Inferior parietal cortex (tissue), 1 donor: ENCODE measurements around the gene RASL10B.

Experiments
- DNase-seq: peaks from one replicate; pipeline ENCODE4 v3.0.0-alpha.2; 2016; ENCODE audit errors: extremely low spot score

Gene RASL10B

DNA sequence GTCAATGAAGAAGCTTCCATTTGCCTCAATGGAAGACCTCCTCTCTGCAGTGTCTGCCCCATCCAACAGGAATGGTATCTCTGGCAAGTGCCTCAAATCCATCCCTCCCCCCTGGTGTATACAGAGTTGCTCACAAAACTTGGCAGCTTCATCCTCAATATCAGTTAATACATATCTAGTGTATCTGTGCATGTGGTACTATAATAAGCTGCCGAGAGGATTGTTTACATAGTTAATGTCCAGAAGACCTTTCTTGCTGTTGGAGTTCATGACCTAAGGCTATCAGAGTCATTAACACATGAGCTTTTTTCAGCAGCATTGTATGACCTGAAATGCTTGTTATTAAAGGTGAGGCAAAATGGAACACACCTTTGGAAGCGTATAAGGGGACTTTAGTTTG, 14.0 kb upstream of the RASL10B start:
- DNase-seq, result no peak

DNA sequence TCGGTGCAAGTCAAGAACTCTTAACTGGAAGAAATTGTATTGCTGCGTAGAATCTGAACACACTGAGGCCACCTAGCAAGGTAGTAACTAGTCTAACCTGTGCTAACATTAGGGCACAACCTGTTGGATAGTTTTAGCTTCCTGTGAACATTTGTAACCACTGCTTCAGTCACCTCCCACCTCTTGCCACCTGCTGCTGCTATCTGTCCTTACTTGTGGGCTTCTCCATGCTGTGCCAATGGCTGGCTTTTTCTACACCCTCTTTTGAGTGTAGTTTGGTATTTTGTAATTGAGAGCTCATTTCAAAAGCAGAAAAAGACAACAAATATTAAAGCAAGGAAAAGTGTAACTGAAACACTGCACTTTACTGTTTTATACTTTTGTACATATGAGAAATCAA, 7.7 kb upstream of the RASL10B start:
- DNase-seq, result no peak

GRCh38 chr17:35725058-35725457, 6.4 kb upstream of the RASL10B start:
- DNase-seq, result no peak

DNA sequence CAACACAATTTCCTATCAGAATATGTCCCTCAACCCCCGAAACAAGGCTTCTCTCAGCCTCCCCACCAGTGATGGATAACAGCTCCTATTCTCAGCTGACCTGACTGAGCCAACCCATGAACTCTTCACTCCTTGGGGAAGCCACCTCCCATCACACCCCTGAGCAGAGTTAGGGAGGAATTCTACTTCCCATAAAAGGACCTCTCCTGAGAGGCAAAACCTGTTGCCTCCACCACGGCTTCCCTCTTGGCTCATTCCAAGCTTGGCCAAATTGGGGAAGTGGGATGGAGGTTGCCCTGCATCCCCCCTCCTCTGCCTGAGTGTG, 5.7 kb upstream of the RASL10B start:
- no peak for DNase-seq

DNA sequence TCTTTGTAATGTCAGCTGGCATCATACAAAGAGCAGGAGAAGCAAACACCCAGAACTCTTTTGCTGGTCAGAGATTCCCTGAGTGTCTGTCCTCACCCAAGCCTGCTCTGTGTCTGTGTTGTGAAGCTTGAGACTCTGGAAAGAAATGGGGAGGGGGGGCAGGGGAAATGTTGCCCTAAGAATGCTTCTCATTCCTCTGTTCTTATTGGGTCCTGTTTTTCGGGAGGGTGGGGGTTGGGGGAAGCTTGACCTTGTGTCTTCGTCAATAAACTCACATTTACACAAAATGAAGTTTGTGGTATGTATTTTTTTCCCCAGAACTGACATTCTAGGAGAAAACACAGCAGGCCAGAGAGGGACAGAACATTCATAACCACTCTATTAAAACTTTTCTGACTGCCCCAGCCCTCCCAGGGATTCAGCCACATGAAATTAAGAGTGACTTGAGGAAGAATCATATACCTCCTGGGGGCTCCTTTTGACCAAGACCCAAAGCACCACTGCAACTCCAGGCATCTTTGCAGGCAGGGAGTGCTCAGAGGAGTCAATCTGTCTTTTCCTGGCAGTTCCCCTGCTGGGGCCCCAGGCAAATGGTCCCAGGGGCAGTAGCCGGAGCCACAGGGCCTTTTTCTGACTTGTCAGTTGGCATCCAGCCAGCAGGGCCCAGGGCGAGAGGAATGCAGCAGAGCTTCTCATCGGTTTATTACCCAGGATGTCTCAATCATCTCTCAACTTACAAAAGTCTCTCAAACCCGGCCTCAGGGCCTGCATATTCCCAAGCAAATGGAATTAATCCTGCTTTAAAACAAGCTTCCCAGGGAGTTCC, 5.1 kb upstream of the RASL10B start:
- no peak for DNase-seq

- no peak for DNase-seq
Measured at GRCh38 chr17:35726953-35727460, 4.4 kb upstream of the RASL10B start.

DNA sequence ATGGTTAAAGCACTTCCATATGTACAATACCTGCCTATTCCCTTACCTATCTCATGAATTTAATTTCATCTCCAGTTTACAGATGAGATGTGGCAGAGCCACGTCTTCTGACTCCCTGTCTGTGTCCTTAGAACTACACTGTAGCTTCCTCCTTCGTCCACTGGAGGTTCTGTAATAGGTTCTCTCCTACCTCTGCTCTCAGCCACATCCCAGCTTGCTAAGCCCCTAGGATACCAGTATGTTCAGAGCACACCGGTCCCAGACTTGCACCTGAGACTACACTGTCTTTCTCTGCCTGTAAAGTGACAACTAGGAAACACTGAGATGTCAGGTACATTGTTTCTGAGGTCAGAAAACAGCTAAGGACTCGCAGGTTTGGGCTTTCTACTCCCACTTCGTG, 3.8 kb upstream of the RASL10B start:
- no peak for DNase-seq

DNA sequence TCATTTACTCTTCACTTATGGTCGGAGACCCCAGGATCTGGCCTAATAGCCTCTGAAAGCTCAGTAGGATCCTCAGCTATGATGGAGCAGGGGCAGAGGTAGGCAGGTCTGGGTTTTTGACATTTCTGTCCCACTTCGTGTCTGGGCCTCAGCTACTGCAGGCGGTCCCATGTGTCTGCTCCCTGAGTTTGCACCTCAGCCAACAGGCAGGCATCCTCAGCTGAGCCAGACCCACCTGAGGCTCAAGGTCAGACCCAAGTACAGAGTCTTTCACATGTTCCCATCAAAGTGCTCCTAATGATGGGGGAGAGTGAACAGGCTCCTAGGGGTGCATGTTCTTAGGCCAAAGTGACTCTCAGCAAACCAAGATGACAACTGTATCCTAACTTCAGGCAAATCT, 2.9 kb upstream of the RASL10B start:
- DNase-seq, result no peak

DNA sequence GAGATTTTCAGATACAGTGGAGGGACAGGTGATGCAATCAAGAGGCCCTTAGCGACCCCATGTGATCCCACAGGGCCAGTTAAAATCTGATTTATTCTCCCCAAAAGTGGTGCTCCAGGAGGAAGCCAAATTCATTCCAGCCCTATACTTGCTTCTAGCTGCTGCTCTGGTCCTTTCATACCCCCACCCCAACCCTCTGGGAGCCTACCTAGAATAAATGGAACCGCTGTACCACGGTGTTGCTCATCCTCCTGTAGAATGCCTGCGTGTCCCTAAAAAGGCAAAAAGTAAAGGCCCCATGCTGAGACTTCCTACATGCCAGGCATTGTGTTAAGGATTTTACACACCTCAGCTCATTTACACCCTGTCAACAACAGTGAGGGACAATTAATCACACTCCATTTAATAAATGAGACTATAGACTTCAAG, 2.0 kb upstream of the RASL10B start:
- DNase-seq, result no peak

- no peak for DNase-seq
Measured at GRCh38 chr17:35730400-35731005, 936 bp upstream of the RASL10B start.

GRCh38 chr17:35731917-35732805, 722 bp downstream of the RASL10B start:
- DNase-seq, result no peak

DNA sequence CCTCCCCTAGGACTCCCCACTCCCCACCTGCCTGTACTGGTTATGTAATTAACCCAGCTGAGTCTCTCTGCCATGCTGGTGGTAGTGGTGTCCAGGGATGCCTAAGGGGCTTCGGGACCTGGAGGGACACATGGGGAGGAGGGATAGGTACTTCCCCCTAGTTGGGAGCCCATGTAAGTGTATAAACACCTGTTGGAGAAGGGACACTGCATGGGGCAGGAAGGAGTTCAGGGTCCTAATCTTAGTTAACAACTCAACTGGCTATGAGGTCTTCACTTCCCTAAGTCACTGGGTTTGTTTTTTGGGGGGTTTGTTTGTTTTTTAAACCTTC, 1.3 kb downstream of the RASL10B start:
- no peak for DNase-seq

- DNase-seq, result no peak
Measured at GRCh38 chr17:35733366-35733765, 1.9 kb downstream of the RASL10B start.

GRCh38 chr17:35734396-35734795, 3.0 kb downstream of the RASL10B start:
- DNase-seq, result no peak

- no peak for DNase-seq
Measured at GRCh38 chr17:35735036-35735805, 3.8 kb downstream of the RASL10B start.

DNA sequence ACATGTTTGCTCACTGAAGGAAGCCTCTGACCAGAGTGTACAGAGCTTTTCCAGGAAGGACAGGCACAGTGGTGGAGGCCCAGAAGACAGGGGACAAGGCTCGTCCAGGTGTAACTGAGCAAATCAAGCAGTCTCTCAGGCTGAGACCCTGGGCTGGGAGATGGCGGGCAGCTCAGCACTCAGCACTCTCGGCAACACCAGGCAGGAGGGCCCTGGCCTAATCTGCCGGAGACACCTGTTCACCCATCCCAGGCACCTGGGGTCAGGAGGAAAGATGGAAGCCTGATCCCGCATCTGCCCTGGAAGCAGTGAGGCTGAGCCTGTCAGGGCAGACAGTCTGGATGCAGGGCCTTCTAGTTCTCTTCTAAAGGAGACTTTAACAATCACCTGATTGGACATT, 4.8 kb downstream of the RASL10B start:
- DNase-seq, result no peak

GRCh38 chr17:35738519-35739133, 7.2 kb downstream of the RASL10B start:
- no peak for DNase-seq

DNA sequence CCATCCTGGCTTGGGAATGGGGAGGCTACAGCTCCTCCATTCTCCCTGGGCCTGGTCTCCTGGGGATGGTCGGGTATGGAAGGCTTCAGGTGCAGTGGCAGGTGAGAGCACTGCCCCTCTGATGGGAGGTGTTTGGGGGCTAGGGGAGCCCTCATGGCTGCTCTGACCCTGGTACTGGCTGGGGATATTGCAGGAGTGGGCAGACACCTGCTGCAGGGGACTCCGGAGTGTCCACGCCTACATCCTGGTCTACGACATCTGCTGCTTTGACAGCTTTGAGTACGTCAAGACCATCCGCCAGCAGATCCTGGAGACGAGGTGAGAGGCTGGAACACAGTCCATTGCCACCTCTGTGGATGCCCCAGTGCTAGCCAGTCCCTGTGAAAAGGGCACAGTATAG, 8.8 kb downstream of the RASL10B start:
- DNase-seq, result no peak

DNA sequence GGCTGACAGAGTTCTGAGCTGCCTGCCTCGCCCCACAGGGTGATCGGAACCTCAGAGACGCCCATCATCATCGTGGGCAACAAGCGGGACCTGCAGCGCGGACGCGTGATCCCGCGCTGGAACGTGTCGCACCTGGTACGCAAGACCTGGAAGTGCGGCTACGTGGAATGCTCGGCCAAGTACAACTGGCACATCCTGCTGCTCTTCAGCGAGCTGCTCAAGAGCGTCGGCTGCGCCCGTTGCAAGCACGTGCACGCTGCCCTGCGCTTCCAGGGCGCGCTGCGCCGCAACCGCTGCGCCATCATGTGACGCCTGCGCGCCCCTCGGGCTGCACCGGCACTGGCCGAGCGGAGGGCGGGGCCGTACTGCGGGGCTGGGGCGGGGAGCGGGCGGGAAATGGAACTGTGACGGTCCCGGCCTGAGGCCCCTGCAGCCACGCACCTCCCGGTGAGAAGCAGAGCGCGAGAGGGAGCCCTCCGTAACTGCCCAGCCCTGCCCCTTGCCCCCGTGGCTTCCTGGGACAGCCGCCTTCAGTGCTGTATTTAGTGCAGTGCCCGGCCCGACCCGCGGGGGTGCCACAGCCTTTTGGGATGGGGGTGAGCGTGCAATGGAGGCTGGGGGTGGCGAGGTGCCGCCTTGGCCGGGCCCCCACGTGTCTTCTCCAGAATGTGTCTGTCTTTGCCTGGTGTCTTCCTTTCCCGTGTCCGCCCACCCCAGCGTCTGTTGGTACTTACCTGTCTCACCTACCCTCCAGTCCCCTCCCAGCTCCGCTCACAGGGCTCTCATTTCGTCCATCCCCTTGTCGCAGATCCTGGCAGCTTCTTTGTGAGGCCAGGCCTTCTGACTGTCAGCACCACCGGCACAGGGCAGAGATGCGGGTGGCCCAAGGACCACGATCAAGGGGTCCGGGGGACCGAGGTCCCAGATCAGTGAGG, 9.8 kb downstream of the RASL10B start:
- no peak for DNase-seq

DNA sequence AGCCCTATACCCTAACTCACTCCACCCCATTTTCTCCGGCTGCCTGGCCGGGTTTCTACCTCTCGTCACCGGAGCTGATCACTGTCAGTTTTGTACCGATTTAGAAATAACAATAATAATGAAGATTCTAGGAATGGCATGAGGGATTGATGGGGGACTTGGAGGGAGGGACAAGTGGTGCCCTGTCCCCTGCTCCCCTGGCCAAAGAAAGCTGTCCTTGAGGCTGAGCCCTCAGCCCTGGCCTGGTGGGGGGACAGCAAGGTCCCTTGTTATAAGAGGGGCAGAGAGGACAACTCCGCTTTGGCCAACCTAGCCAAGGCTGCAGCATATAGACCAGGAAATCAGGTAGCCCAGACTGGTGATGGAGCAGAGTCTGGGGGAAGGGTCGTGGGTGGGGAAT, 11.1 kb downstream of the RASL10B start:
- no peak for DNase-seq
